ENCODE data around the gene MACROD2.
"Not testable (repeated sequence)": the region's sequence is repeated elsewhere in the genome, so short reads cannot be mapped to it uniquely, and the experiment has no call there.

Gene MACROD2

DNA sequence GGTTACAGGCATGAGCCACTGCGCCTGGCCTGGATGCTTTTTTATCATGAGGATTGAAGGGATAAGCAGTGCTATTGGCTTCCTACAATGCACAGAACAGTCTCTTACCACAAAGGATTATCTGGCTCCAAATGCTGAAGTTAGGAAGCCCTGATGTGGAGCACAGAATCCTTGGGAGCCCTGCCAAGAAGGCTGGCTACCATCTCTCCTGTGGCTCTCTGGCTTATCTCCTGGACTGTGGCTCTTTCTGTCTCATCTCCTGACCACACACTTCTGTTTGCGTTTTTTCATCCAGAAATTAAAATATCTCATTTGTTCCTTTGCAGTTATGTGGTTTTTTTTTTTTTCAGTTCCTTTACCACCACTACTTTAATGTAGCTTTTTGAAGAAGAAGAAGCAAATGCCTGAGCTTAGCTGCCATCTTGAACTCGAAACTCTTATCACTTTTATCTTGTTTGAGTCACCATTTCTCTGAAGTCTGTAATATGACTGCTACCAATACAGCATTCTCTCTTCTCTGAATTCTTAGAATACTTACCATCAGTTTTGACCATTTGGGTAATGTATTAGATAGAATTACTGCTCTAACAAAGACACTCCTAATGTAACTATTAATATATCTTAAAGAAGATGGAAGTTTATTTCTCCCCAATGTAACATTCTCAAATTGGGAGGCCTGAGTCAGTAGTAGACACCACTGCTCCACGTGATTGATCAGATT is 1533.2 kb downstream of the MACROD2 start:
- no peak for DNase-seq (ENCODE audit: low spot score)

DNA sequence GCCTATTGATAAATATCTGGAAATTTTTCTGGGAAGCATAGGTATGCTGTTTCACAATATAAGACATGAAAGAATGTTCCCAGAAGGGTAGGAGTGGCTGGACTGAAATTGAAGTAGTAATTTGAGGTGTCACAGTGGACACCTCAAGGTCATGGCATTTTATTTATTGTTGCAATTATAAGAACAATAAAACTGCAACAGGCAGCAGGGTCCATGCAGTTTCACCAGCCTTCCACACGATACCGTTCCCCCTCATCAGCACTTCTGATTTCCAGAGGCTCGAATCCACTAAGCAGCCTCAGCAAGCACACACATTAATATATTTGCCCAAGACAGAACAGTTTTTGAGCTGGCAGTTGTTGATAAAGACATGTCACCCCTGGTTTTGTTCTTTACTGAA is 1540.5 kb downstream of the MACROD2 start:
- no peak for DNase-seq (ENCODE audit: low spot score)

DNA sequence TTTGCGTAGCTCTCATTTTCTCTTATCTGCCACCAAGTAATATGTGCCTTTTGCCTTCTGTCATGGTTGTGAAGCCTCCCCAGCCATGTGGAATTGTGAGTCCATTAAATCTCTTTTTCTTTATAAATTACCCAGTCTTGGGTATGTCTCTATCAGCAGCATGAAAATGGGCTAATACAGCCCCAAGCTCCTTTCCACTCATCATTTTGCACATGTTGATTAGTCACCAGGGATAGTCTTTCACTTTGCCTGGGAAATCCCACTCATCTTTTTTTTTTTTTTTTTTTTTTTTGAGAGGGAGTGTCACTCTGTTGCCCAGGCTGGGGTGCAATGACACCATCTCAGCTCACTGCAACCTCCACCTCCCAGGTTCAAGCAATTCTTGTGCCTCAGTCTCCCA is 1541.9 kb downstream of the MACROD2 start:
- DNase-seq (ENCODE audit: low spot score) = not testable (repeated sequence)

DNA sequence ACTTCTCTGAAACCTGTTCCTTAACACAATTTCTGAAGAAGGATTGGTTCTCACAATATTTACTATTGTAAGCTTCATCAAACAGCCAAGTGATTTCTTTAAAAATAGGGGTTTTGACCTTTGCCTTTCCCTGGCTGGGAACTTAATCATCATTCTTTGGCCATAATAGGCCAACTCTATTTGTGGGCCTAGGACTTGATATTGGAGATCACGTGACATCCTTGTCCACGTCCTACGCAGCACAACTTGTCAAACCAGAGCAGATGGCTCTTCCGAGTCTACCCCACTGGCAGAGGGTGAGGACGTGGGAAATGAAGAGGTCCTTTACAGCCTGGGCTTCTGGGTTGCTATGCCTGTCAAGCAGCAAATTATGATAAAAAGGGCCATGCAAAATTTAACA is 1547.3 kb downstream of the MACROD2 start:
- no peak for DNase-seq (ENCODE audit: low spot score)

DNA sequence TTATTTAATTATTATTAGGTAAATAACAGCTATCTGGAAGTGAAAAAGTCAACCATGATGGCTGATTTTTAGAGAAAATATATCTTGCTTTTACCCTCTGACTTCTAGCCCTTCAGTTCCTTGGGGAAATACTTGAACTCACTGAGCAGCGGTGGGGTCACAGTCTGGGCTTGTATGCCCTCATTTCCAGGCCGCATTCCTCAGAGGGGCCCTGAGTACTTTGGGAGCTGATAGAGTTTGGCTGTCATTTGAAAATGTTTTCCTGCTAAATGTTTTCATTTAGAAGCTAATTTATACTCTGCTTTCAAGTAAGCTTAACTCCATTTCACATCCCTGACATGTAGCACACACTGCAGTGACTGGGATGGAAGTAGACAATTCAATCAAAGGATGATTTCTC is 1549.4 kb downstream of the MACROD2 start:
- DNase-seq (ENCODE audit: low spot score) = no peak

DNA sequence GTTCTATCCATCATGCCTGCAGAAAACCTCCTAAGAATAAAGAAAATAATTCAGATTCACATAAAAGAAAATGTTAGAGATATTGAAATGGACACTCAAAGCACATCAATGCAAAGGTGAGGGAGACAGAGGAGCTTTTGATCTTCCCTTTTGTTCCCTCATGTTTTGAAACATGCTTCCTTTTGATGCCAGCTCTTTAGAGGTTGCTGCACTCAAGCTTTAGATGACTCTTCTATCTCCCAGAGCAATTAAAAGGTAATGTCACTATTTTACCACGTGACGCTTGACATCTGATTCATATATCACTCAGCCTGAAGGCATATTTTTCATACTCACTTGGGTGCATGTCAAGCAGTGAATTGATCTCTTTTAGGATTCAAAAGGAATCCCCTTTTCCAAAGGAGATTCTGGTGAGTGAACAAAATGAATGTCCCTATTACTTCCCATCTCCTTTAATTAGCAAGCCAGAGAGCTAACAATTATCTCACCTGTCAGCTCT is 1551.3 kb downstream of the MACROD2 start:
- DNase-seq (ENCODE audit: low spot score) = no peak

DNA sequence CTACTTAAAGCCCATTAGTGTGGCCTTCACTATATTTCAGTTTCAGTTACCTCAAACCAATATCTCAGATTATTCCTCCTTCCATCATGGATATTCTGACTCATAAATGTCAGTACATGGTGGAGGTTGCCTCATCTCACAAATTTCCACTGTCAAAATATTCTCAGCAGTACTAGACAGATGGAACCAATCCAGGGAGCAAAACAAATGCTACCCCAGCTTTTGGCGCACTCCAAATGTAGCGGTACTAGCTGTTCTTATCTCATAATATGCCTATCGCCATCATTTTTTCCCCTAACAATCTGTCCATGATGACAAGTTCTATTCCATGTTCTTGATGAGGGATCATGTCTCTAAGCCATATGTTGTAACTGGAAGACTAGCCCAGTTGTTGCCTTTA is 1551.8 kb downstream of the MACROD2 start:
- DNase-seq (ENCODE audit: low spot score) = no peak

DNA sequence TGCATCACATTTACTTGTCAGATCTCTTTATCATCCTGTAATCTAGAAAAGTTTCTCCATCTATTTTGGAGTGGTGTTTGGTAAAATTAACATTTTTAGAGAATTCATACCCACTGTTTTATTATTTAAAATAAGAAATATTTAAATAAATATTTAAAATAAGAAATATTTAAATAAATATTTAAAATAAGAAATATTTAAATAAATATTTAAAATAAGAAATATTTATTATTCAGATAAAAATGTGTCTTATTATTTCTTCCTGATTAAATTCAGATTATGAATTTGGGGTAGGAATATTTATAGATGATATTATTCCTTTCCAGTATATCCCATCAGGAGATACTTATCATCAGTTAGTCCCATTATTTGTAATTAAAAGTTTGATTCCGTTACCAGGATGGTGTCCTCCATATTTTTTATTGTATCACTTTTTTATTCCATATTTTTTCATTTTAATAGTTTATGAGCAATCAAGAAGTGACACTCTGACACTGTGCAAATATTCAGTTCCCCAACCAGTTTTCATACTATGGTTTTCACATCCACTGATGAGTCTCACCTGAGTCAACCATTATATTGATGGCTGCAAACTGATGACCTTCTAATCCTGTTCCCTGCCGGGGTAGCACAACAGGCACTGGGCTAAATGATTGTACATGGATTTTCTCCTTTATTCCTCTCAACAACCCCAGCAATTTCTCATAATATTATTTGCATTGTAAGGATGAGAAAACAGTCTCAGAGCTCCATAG is 1555.0 kb downstream of the MACROD2 start:
- no peak for DNase-seq (ENCODE audit: low spot score)

DNA sequence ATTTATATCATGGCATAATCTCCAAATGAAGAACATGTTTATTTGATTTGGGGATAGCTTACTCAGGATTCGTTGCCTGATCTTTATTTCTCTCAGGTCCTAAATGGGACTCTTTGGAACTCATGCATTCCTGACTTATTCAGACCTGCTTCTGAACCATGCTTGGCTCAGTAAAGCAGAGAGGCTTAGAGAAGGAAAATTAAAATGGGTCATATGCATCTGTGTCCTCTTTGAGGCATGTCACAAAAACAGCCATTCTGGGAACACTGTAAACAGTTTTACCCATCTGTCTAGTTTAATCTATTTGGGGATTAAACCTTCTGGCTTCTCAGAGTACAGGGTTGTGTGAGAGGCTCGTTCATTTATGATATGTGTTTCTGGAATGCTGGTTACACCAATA is 1560.6 kb downstream of the MACROD2 start:
- no peak for DNase-seq (ENCODE audit: low spot score)

DNA sequence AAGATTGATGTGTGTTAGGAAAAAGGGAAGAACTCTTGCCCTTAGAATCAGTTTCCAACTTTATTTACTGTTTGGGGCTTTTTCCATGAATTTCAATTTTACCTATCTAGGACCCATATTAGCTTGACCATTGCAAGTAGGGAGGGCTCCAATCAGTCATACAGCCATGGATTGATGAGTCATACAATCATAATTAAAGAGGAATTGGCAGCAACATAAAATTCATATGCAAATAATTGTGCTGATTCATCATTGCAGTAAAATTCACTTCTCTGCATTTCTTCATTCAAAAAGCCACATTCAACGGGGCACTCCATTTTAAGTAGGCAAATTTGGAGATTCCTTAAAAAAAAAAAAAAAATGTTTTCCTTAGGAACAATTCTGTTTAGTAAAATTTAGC is 1561.6 kb downstream of the MACROD2 start:
- no peak for DNase-seq (ENCODE audit: low spot score)

DNA sequence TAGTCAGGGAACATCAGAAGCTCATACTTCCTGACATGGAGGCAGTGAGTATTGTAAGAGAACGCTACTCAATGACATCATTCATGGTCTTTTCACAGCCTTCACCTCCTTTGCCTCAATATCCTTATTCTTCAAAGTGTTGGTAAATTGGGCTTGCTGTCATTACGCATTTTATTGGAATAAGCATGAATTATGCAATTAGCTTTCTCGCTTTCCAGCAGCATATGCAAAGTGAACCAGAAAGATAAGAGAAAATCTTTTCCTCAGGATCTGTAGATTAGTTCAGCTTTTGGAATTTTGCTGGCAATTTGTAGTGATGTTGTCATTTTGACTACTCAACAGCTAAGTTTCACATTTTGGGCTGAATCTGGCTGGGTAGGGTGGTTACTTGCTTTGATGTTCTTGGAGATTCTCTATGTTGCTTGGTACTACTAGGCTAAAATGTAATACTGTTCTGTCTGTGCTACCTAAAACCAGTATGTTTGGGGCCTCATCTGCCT is 1565.8 kb downstream of the MACROD2 start:
- no peak for DNase-seq (ENCODE audit: low spot score)

DNA sequence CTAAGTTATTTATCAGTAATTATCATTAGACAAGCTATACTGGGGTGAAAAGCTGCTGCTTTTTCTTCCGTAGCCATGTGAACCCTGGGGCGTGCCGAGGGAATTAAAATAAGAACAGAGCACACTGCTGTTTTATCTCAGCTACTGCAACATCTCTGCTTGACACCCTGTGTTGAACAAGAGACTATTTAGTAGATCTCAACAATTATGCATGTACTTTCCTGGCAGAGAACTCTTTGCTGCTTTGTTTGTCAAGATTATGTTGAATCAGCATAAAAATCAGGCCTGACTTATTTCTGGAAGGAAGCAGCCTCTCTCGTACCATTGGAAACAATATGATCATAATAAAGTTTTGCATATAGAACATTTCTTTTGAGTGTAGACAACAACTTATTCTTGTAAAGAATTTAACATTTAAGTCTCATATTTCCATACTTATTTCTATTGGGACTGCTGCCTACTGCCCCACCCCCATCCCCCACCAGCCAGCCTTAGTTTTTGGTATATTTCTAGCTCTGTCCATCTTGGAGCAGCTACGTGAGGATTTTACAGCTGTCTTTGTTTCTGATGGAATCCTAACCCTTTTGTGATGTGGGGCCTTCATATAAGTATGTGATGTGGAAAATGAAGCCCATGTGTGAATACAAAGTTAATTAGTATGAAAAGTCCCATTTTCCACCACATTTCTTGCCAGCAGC is 1566.5 kb downstream of the MACROD2 start:
- DNase-seq (ENCODE audit: low spot score) = no peak

DNA sequence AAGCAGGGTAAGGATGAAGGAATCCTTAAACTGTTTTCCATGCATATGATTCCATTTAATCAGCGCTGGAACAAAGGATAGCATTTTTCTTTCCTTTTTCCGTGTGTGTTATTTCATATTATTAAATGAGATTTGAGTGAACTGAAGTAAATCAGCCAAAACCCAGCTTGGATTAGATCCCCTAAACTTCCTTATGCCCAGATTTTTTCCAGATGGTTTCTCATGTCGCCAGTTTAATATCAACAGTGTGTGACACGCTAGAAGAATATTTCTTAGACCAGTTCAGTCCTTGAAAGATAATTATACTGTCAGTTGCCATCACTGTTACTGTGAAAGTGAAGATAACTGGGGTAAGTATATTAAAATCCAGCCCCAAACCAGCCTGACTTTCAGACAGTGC is 1568.5 kb downstream of the MACROD2 start:
- DNase-seq (ENCODE audit: low spot score) = no peak

DNA sequence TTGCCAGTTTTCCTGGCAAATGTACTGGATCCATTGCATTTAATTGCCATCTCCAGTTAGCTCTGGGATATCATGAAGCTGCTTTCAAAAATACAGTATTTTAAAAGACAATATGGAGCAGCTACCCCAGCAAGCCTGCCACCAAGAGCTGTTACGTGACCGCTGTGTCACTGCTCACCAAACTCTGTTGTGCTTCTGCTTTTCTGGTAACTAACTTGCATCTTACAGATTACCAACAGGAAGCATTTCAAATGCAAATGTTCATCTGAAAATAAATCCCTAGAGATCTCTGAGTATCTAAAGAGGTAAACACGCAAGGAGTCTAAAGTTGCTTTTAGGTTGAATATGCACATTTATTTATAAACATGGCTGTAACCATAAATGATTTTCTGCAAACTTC is 1569.7 kb downstream of the MACROD2 start:
- no peak for DNase-seq (ENCODE audit: low spot score)

DNA sequence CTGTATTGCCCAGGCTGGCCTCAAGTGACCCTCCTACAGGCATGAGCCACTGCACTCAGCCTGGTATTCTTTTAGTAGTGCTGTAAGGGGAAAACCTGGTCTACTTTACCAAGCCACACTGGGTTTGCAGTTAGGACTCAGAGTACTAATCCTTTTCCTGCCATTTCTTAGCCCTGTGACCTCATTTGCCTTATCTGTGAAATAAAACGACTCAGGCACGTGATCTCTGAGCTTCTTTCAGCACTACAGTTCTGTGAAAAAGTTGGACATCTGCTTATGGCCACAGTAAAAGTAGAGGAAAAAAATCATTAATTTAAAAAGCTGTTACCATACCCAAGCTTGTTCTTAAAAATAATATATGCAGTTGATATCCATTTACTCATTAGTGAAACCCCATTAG is 1570.5 kb downstream of the MACROD2 start:
- no peak for DNase-seq (ENCODE audit: low spot score)

DNA sequence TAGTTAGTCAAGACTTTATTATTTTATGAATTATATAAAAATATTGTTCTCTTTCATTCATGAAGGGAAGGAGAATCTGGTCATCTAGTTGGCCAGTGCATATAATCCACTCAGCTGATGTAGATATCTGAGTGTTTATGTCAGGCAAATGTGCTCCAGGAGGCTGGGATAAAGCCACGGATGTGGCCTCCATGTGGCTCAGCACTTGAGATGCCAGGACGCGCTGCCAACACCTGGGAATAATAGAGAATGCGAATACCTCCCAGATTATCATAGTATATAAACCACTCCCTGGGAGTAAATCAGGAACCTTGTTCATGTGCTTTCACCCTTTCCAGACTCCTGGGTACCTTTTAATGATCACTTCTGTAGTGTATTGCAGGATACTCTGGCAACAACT is 1571.9 kb downstream of the MACROD2 start:
- DNase-seq (ENCODE audit: low spot score) = no peak

DNA sequence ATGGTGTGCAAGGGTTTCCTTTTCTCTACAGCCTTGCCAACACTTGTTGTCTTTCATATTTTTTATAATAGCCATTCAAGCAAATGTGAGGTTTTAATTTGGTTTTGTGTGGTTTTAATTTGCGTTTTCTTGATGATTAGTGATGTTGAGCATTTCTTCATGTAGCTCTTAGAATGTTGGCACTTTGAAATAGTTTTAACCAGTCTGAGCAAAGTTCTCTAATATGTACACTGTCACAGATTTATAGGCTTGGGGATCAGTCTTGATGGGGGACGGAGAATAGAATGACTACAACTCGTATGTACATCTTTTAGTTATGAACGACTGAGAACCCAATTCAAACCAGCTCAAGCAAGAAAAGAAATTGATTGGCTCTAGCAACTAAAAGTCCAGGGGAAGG is 1574.8 kb downstream of the MACROD2 start:
- DNase-seq (ENCODE audit: low spot score) = no peak

DNA sequence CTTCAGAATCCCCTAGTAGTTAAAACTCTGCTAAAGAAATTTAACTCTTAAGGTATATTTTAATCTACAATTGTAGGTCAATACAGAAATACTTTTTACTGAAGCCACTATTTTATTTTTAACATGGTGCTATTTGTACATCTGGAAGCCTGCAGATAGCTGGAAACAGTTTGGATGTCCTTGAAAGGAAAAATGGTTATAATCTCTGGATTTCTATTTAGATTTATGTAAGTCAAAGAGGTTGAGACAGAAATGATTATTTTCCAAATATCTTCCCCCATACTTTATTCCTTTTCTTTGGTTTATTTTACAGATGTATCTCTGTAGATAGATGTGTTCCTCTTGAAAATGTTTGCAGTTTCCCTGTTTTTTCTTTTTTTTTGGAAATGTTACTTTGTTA is 1575.7 kb downstream of the MACROD2 start:
- no peak for DNase-seq (ENCODE audit: low spot score)

DNA sequence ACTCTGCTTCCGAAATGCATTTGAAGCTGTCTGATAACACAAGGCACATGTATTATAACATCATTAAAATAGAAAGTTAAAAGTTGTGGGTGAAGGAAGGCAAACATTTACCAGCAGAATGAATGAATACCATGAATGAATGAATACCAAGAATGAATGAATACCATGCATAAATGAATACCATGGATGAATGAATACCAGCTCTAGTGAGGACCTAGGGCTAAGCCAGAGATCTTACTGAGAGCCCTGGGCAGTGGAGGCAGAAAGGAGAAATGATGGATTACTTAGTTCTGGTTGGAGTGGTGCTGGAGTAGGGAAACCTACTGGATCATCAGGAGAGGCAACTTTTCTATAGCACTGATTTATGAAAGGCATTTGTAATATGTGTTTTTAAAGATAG is 1579.9 kb downstream of the MACROD2 start:
- DNase-seq (ENCODE audit: low spot score) = no peak

DNA sequence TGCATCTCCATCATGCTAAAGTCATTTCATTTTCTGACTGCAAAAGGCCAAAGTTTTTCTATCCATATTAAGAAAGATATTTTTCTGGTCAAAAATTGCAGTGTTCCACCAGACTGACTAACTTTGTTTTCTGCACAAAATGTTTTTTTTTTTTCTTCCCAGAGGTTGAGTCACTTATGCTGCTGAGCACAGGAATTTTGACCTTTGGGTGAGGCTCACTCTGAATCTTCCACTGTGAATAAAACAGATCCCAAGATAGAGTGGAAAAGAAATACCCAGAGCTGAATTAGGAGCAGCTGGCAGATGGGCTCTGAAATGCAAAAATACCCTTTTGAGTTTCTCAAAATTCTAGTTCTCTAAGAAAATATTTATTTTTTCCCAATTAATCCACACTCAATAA is 1581.1 kb downstream of the MACROD2 start:
- no peak for DNase-seq (ENCODE audit: low spot score)

DNA sequence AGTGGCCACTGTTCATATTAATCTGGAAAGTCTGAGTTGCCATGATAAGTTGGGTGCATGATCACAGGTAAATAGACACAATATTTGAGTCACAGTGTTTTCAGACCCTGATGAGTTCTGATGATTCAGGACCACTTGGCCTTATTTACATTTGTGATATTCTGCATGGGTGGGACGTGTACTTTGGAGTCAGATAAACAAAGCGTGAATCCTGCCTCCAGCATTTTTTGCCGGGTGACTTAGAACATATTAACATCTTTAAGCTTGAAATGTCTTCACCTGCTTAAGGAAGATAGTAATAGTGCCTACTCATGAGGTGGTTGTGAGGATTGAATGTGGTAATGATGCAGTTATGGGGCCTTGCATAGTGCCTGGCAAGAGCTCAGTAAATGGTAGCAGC is 1582.8 kb downstream of the MACROD2 start:
- no peak for DNase-seq (ENCODE audit: low spot score)

DNA sequence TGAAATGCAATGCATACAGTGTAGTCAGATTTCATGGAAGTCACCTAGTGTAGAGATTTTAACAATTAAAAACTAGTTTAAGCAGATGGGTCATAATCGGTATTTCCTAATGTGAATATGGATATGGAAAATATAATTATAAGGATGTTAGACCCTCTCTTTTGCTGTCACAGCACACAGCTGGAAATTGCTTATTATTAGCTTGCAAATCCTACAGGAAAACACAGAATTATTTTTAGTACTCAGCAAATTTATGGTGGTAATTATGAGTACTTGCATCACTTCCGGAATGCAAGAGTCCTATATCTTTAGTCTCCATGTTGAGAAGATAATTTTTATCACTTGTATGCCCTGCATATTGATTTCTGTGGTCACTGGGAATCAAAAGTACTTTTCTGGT is 1584.4 kb downstream of the MACROD2 start:
- DNase-seq (ENCODE audit: low spot score) = no peak
